ENCODE results near the gene WASF1.

The WASF1 gene

GRCh38 chr6:110179406-110180227, at the start of gene WASF1:
Gene WASF1 (minus strand): TSS chr6:110179670. CDS start chr6:110127601, 52,069 bp downstream.
- peak; percentile 76 to 77 for DNase-seq (ENCODE audit: low read depth in 2 of 2)

- no peak for DNase-seq (ENCODE audit: low read depth in 2 of 2)
These were observed 46.8 kb upstream of the WASF1 start for GRCh38 chr6:110226261-110226660.

- DNase-seq (ENCODE audit: low read depth in 2 of 2), result no peak
These were observed 42.3 kb upstream of the WASF1 start for GRCh38 chr6:110221738-110222137.

- DNase-seq (ENCODE audit: low read depth in 2 of 2), result no peak
These were observed 37.8 kb upstream of the WASF1 start for GRCh38 chr6:110217266-110217665.

GRCh38 chr6:110216140-110216539, 36.7 kb upstream of the WASF1 start:
- DNase-seq (ENCODE audit: low read depth in 2 of 2), result no peak

- DNase-seq (ENCODE audit: low read depth in 2 of 2), result no peak
These were observed 34.9 kb upstream of the WASF1 start for GRCh38 chr6:110214338-110214737.

- DNase-seq (ENCODE audit: low read depth in 2 of 2), result no peak
These were observed 32.3 kb upstream of the WASF1 start for GRCh38 chr6:110211753-110212152.

- no peak for DNase-seq (ENCODE audit: low read depth in 2 of 2)
These were observed 28.2 kb upstream of the WASF1 start for GRCh38 chr6:110207652-110208051.

GRCh38 chr6:110201151-110201884, 21.8 kb upstream of the WASF1 start:
- DNase-seq (ENCODE audit: low read depth in 2 of 2), result no peak

- DNase-seq (ENCODE audit: low read depth in 2 of 2), result no peak
These were observed 19.1 kb upstream of the WASF1 start for GRCh38 chr6:110198561-110198960.

GRCh38 chr6:110196874-110197273, 17.4 kb upstream of the WASF1 start:
- no peak for DNase-seq (ENCODE audit: low read depth in 2 of 2)

GRCh38 chr6:110195639-110196038, 16.2 kb upstream of the WASF1 start:
- no peak for DNase-seq (ENCODE audit: low read depth in 2 of 2)

- DNase-seq (ENCODE audit: low read depth in 2 of 2), result no peak
These were observed 12.0 kb upstream of the WASF1 start for GRCh38 chr6:110191477-110191876.

- DNase-seq (ENCODE audit: low read depth in 2 of 2), result no peak
These were observed 11.3 kb upstream of the WASF1 start for GRCh38 chr6:110190726-110191125.

- DNase-seq (ENCODE audit: low read depth in 2 of 2), result no peak
These were observed 9.3 kb upstream of the WASF1 start for GRCh38 chr6:110188791-110189190.

- no peak for DNase-seq (ENCODE audit: low read depth in 2 of 2)
These were observed 6.4 kb upstream of the WASF1 start for GRCh38 chr6:110185879-110186278.

- no peak for DNase-seq (ENCODE audit: low read depth in 2 of 2)
These were observed 3.9 kb upstream of the WASF1 start for GRCh38 chr6:110183292-110183885.

GRCh38 chr6:110181131-110182030, 1.9 kb upstream of the WASF1 start:
- no peak for DNase-seq (ENCODE audit: low read depth in 2 of 2)

GRCh38 chr6:110180228-110181008, 948 bp upstream of the WASF1 start, which contains the start of gene CDC40:
Gene CDC40 (plus strand): TSS chr6:110180427. CDS start chr6:110180445, 18 bp downstream.
- DNase-seq (ENCODE audit: low read depth in 2 of 2), result peak; percentile 22 to 39

GRCh38 chr6:110178626-110179405, 654 bp downstream of the WASF1 start:
- DNase-seq (ENCODE audit: low read depth in 2 of 2), result peak in 1 of 2 donors; percentile 33
